Muscle of arm (tissue), 14 donors: Measurements from ENCODE around the gene RIT2. TPM values are rescaled to one million over a fixed set of nuclear protein-coding genes. Genes with fewer than 3 reads are reported as not detected.
A peak's percentile ranks its signal among the peaks of the same experiment; 100 is the strongest.

Experiments used
- DNase-seq: peaks from one replicate; pipeline ENCODE4 v3.0.0-alpha.2; 2013
- long read RNA-seq, 11 donors: transcript quantifications; one replicate each; lab custom pipeline, GENCODE V29; 2026
- polyA plus RNA-seq, 12 donors: library from polyadenylated mRNA; unstranded; fragments of 120-200 nt; gene quantifications; one replicate each; pipeline ENCODE4 v1.2.1, GENCODE V29; 2013; ENCODE audit not compliant: insufficient read length in 12 of 12

The RIT2 gene
- not detected for polyA plus RNA-seq
- long read RNA-seq, donor 1: 0 reads
- long read RNA-seq, donor 2: 0 reads
- long read RNA-seq, donor 3: 0 reads
- long read RNA-seq, donor 4: 0 reads
- long read RNA-seq, donor 5: 0 reads
- long read RNA-seq, donor 6: 0 reads
- long read RNA-seq, donor 7: 0 reads
- long read RNA-seq, donor 8: 0 reads
- long read RNA-seq, donor 9: 0 reads
- long read RNA-seq, donor 10: 0 reads
- long read RNA-seq, donor 11: 0 reads

GRCh38 chr18:43115076-43115921 lies at the start of gene RIT2:
RIT2 (minus strand) TSS chr18:43115685.
- DNase-seq: no peak

GRCh38 chr18:43161528-43161927 lies 46.0 kb upstream of the RIT2 start:
- DNase-seq: no peak

GRCh38 chr18:43160509-43160908 lies 45.0 kb upstream of the RIT2 start:
- DNase-seq: no peak

DNA sequence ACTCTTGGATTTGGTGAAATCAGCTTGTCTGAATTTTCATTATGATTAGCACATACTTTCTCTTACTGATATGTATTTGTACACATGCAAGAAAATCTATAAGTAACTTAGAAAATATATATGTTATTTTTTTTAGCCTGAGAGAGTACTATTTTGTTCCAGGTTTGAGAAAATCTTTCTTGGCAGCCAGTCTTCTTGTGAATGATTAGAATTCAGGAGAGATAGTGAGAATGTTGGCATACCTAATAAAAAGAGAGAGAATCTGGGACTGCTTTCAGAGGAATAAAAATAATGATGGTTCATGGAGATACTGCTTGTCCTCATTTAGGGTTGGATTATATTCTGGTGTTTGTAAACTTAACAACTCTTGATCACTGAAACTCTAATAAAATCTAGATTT lies 44.4 kb upstream of the RIT2 start:
- no peak for DNase-seq

GRCh38 chr18:43159086-43159770 lies 43.7 kb upstream of the RIT2 start:
- DNase-seq: no peak

DNA sequence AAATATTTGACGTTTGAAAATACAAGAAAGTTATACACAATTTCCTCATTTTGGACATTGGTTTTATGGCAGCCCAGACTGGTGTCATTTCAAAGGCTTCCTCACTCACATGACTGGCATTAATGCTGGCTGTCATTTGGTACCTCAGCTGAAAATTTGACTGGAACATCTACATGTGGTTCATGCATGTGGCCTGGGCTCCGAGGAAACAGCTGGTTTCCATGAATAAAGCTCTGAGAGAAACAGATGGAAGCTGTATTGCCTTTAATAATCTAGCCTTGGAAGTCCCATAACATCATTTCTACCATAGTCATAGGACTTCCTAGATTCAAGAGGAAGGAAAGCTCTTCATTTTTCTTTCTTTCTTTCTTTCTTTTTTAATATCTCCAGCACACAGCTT lies 42.9 kb upstream of the RIT2 start:
- no peak for DNase-seq

DNA sequence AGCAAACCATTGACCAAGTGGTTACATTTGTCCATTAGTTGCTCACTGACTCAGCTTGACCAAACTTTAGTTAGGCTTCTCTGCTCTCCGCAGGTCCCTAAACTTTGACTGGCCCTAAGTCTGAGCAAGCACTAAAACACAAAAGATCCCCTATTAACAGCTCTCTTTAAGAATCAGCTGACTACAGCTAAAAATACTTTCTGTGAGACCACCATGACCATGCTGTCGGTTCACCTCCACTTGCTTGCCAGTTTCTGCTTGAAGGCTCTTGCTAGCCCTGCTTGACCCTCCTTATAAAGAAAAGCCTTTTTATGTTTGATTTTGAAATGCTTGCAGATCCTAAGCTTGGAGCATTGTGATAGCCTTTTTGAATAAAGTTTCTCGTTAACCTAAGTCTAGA lies 40.4 kb upstream of the RIT2 start:
- DNase-seq: no peak

DNA sequence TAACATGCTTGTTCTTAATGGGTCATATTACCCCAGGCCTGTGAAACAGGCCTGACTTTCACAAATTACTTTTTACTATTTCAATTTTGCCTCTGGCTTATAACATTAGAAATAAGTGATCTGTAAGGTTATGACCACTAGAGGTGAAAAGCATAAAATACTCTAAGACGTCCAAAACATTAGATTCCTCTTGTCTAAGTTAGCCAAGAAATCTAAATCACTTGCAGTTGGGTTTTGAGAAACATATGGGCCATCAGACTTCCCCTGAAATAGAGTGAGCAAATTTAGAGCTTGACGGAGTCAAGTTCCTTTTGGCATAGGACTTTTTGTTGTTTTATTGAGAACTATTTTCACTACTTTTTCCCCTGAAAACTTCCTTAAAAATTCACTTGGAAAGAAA lies 32.7 kb upstream of the RIT2 start:
- DNase-seq: peak; percentile 3

DNA sequence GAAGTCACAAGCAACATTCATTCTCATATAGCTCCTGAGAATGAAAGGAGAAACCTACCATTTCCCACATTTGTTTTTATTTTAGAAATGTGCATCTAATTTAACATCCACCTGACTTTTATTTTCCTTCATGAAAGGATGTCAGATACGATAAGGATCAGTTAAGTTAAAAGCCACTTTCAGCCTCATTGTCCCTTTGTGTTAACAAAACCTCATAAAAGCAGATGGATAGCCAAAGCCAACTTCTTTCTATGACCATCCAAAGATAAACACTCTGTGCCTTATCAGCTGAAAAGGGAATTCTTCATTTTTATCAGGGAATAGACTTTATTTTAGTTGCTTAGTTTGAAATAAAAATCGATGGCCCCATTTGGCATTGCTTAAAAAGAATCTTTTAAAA lies 25.7 kb upstream of the RIT2 start:
- DNase-seq: no peak

GRCh38 chr18:43139288-43139946 lies 23.9 kb upstream of the RIT2 start:
- no peak for DNase-seq

DNA sequence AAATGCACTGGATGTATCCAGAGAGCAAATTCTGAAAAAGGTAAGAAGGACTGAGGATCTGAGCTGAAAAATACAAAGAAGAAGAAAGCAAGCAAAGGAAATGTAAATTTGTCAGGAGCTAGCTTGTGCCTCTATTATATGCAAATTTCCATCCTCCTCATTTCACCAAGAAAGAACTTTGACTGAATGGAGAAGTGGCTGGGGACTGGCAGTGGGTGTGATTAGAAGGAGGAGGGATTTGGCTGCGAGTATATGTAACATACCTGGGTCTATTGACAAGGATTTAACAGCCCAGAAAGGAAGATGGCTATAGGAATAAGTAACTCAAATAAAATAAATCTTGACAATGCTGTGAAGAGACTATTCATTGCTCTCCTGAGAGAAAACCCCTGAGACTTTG lies 19.4 kb upstream of the RIT2 start:
- DNase-seq: no peak

DNA sequence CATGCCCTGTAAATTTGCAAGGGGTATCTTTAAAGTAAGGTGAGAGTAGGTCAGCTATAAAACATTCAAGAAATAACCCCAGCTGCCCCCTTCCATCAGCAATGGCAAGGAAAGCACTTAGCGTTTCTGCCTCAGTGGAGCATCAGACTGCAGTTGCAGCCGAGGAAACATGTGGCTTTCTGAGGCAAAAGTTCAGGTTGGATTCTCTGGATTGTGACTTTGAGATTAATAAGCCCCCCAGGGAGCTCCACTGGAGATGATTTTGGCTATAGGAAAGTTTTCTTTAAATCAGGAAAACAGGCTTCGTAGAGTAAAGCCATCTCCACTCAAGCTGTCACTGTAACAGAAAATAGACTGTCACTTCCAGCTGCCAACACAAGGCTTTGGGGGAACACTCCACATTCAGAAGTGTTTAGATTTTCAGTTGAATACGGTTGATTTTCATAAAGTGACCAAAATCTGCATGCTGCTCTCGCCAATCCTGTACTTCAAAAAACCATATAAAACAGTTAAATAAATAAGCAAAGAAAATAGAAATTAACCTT lies 15.3 kb upstream of the RIT2 start:
- DNase-seq: peak; percentile 3

GRCh38 chr18:43129946-43130524 lies 14.6 kb upstream of the RIT2 start:
- DNase-seq: peak; percentile 4

- DNase-seq: no peak
These were observed 10.0 kb upstream of the RIT2 start for GRCh38 chr18:43125471-43125870.

DNA sequence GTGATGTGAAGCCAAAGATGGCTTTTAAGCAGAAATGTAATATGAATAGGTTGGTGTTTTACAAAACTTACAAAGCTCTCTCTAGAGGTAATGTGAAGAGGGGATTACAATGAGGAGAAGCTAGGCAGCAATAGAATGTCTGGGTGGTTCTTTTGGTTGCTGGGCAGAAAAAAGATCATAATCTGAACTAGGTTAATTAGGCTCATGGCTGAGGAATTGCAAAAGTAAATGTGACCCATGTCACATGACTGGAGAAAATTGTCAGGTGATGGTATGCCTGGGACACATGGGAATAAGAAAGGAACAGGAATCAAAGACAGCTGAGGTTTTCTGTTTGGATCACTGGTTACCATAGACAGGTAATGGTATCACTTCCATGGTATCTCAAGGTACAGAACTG lies 7.5 kb upstream of the RIT2 start:
- DNase-seq: no peak

GRCh38 chr18:43116699-43117294 lies 1.3 kb upstream of the RIT2 start:
- DNase-seq: no peak

DNA sequence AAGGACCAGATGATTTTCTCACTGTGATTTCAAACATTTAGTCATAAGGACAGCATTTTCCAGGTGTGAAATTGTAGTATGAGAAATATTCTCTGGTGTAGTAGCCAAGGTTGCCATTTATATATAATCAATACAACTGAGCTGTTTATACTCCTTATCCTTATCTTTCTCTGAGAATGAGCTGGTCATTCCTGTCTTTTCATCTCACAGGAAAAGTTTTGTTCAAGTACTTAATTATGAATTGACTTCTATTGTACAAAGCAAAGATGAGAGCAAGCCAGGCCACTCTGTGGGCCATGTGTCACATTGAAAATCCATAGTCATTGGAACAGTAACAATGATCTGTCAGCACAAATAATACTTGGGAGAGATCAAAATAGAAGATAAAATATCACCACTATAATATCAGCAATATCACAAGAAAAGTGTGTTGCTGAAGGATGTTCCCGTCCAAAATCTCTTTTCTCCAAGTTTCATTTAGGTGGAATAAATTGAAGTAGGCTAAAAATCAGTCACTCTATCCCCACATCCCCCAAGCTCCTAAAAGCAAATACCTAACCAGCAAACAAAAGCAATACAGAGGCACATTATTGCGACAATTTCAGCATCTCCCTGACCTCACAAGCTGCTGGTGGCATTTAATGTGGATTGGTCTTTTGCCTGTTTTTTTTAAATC lies 2.1 kb downstream of the RIT2 start:
- DNase-seq: no peak

GRCh38 chr18:43108882-43109281 lies 6.6 kb downstream of the RIT2 start:
- DNase-seq: no peak

DNA sequence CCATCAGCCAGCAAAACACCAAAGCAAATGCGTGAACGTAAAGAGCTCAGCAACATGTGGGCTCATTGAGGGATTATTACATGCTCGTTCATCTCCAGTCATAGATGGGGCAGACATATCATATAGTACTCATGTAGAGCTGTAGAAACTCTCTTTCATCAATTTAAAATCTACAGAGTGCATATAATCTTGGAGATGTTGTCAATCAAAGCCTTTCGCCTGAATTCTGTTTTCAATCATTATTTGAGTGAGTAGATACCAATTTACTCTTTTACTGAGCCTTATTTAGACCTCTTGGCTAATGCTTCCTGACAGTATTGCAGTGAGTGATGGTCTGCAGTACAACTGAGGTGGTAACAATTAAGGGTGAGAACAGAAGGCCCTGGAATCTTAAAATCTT lies 7.0 kb downstream of the RIT2 start:
- no peak for DNase-seq

DNA sequence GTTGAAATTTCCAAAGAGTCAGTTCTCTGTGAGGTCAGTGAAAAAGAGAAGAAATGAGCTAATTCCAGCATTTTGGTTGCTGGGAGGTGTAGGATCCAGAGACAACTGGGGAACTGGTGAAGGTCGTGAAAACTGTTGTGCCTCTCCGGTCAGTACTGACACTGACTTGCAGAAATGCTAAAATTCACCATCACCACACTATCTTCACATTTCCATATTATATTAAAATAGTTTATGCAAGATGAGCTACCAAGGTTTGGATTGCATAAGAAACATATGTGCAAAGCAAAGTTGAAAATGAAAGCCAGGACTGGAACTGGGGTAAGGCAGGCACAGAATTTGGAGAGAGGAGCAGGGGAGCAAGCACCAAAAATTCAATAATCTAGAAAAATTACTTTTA lies 21.8 kb downstream of the RIT2 start:
- DNase-seq: no peak

DNA sequence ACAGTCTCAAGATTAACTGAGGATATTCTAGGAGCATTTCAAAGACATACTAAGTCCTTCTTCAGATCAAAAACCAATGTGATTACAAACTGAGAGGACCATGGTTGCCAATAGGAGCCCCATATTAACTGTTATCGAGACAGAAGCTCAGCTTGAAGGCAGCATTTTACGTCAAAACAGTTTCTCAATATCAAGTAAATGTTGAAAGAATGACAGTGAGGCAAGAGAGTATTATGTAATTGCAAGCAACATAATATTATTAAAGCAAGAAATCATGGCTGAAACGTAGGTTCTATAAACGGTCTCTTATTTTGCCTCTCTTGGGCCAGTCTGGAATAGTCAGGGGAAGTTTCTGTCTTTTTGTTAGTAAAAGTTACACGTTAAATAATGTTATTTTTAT lies 22.9 kb downstream of the RIT2 start:
- no peak for DNase-seq
